Esophagus muscularis mucosa (tissue), 2 donors: ENCODE measurements around the gene NBAS.

ENCODE experiments used
- EP300 ChIP-seq: sonication (generic); formaldehyde crosslinking; IDR thresholded peaks from one replicate; pipeline ENCODE4 v1.6.1; 2017; ENCODE audit warnings: antibody characterized with exemption
- POLR2A ChIP-seq: fragments of 450-650 bp; IDR thresholded peaks from one replicate; pipeline ENCODE4 v1.6.1; 2017; ENCODE audit warnings: antibody characterized with exemption, moderate library complexity, mild to moderate bottlenecking, low read depth

- TF ChIP-seq POLR2A: no peak
- no peak for TF ChIP-seq EP300
These were observed 21.7 kb upstream of the NBAS start for GRCh38 chr2:15582710-15583357.
